ENCODE results near the gene HEG1.

HEG1 gene

GRCh38 chr3:124952282-124952855 lies 103.4 kb downstream of the HEG1 start:
- DNase-seq (ENCODE audit: low read depth, low spot score) = no peak

DNA sequence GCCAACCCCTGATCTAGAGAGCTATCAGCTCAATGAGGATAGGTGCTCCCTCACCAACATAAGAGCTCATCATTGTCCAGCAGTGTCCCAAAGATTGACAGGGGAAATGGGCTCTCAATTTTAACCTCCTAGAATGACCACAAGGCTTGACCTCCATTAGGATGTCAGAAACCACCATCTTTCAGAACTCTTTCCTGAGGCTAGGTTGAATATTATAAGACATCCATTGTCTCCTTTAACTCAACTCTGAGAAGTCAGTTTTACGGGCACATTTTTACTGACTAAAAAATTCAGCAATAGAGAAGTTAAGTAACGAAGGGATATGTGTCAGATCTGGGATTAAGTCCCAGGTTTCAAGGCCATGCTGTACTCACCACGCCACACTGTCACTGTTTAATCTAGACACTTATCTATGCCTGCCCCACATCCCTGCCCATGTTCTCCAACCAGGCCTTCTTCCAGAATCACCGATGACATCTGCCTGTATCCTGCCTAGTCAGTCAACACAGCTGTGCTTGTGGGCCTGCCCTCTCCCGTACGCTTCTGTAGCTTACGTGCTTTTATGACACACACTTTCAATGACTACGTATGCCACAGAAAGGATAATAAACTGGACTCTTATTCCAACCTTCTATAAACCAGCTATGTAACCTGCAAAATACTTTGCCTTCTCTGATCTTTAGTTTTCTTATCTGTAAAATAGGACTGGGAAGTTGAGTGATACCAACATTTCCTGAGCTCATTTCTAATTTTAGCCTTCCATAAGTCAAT lies 104.1 kb downstream of the HEG1 start:
- no peak for DNase-seq (ENCODE audit: low read depth, low spot score)

GRCh38 chr3:124950026-124950425 lies 105.8 kb downstream of the HEG1 start:
- no peak for DNase-seq (ENCODE audit: low read depth, low spot score)

- DNase-seq (ENCODE audit: low read depth, low spot score) = no peak
These were observed 113.2 kb downstream of the HEG1 start for GRCh38 chr3:124942613-124943012.

GRCh38 chr3:124941771-124942170 lies 114.0 kb downstream of the HEG1 start:
- DNase-seq (ENCODE audit: low read depth, low spot score) = no peak

DNA sequence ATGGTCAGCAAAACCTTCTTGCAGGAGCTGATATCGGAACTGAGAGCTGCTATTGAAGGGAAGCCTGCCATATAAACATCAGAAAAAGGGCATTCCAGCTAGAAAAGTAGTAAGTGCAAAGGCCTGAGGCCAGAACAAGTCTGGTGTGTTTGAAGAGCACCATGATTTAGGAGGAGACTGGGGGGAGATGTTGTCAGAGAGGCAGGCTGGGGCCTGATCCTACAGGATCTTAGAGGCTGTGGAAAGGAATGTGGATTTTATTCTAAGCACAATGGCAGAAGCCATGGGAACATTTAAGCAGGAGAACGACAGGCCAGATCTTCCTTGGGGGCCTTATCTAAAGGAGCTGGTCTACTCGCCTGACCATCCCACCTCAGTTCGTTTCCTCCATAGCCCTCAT lies 116.1 kb downstream of the HEG1 start:
- DNase-seq (ENCODE audit: low read depth, low spot score) = no peak

- DNase-seq (ENCODE audit: low read depth, low spot score) = no peak
These were observed 116.9 kb downstream of the HEG1 start for GRCh38 chr3:124938896-124939295.

DNA sequence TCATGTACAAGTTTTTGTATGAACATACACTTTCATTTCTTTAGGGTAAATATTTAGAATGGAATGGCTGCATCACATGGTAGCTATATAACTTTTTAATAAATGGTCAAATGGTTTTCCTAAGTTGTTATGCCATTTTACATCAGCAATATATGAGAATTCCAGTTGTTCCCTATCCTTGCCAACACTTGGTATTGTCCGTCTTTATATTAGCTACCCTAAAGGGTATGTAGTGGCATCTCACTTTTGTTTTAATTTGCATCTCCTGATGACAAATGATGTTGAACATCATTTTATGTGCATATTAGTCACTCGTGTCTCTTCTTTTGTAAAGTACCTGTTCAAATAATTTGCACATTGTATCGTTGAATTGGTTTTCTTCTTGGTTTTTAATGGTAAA lies 118.7 kb downstream of the HEG1 start:
- no peak for DNase-seq (ENCODE audit: low read depth, low spot score)

DNA sequence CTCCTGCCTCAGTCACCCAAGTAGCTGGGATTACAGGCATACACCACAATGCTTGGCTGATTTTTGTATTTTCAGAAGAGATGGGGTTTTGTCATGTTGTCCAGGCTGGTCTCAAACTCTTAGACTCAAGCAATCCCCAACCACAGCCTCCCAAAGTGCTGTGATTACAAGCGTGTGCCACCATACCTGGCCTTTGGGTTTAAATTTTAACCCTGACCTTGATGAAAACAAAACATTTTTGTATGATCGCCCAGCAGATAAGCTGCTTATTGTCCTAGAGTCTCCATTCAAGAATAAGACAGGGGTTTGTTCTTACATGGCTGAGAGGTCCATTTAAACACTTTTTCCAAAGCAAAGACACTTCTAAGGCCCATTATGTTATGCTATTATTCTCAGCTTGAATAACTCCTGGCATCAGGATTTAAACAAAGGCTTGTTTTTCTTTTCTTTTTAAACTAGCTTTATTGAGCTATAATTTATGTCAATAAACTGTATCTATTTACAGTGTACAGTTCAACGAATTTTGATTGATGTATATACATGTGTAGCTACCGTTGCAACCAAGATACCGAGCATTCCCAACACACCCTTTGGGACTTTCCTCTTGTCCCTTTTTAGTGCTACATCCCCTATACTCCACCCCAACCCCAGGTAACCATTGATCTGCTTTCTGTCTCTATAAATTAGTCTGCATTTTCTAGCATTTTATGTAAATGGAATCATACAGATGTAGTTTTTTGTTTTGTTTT lies 119.8 kb downstream of the HEG1 start:
- DNase-seq (ENCODE audit: low read depth, low spot score) = no peak

DNA sequence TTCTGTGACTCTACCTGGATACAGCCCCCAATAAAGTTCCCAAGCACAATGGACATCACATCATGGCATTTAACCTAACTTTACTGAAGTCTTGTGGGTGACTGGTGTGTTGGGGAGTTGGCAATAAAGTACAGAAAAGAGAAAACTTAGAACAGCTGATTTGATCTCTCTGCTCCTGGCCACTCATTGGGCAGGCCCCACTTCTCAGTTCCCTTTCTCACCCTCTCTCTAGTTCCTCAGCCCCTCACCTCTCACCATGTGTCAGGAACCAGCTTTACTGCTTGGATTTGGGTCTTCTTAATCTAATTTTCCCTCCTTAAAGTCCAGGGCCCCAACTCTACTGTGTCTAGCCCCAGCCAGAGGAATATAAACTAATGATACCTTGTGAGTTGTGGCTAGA lies 120.5 kb downstream of the HEG1 start:
- no peak for DNase-seq (ENCODE audit: low read depth, low spot score)

DNA sequence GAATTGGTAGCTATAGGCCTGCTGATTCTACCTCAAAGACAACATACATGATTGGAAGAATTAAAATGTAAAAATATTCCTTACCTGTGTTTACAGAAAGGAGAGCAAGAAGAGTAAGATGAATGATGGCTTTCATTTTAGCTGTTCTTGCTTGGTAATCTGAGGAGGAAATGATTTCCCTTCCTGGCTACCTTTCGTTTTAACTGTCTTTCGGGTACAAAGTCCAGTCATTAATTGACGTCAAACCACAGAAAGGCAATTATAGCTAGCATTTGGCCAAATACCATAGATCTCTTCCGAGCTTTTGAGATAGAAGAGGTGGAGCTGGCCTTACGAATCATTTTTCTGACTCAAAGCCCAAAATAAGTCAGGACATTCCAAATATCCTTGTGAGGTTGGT lies 121.2 kb downstream of the HEG1 start, which contains the start of gene MUC13:
MUC13 (minus strand) TSS at position 175 of the 400 bp plus-strand sequence; CDS start at position 136, 39 bp downstream.
- no peak for DNase-seq (ENCODE audit: low read depth, low spot score)

DNA sequence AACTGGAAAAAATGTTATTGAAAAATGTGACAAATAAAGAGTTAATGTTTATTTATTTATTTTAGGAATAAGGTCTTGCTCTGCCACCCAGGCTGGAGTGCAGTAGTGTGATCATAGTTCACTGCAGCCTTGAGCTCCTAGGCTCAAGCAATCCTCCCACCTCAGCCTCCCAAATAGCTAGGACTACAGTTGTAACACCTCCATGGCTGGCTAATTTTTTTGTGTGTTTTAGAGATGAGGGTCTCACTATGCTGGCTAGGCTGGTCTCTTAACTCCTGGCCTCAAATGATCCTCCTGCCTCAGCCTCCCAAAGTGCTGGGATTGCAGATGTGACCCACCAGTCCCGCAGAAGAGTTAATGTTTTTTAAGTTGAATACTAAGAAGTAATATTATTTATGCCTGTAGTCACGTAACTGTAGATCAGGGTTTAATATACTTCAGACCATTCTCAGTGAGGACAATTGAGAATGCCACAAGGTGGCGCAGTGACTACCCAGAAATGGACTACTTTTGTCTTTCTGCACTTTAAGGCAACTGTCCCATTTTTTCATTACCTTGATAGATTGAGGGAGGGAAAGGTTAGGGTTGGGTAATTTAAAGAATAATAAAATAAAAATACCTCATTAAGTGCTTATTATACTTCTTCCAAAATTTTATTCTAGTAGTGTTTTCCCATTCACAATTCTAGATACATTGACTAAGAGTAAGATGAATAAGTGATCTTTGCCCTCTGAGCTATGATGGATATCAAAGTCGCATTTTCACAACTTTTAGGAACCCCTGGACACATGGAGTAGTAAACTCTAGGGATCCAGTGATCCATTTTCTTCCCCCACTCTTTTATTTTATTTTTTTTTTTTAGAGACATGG lies 127.2 kb downstream of the HEG1 start:
- DNase-seq (ENCODE audit: low read depth, low spot score) = peak; percentile 20

DNA sequence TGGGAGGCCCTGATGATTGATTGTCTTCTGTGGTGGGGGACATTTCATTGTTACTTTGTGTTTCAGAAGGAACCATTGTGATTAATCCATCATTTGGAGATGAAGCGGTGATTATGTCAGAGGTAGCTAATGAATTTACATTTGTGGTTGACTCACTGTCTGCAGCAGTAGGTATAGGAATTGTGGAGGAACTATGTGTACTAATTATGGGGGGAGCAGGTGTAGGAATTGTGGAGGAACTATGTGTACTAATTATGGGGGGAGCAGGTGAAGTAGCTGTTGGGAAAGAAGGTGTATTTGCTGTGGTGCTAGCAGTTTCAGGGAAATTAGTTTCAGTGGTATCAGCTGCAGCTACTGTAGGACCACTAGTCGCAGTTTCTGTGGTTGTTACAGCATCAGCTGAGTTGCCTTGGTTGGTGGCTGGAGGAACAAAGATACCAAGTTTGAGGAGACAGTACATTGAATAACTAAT lies 128.2 kb downstream of the HEG1 start:
- no peak for DNase-seq (ENCODE audit: low read depth, low spot score)

- no peak for DNase-seq (ENCODE audit: low read depth, low spot score)
These were observed 129.2 kb downstream of the HEG1 start for GRCh38 chr3:124926426-124927101.

DNA sequence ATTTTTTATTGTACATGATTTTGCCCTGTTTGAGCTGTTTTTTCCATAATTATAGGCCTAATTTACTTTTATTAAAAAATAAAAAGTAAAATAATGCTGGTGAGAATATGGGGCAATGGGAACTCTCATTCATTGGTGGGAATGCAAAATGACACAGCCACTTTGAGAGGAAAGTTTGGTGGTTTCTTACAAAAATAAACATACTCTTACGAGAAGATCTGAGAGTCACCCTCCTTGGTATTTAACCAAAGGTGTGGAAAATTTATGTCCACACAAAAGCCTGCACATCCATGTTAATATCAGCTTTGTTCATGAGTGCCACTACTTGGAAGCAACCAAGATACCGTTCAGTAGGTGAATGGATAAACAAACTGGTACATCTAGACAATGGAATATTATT lies 131.1 kb downstream of the HEG1 start:
- no peak for DNase-seq (ENCODE audit: low read depth, low spot score)

DNA sequence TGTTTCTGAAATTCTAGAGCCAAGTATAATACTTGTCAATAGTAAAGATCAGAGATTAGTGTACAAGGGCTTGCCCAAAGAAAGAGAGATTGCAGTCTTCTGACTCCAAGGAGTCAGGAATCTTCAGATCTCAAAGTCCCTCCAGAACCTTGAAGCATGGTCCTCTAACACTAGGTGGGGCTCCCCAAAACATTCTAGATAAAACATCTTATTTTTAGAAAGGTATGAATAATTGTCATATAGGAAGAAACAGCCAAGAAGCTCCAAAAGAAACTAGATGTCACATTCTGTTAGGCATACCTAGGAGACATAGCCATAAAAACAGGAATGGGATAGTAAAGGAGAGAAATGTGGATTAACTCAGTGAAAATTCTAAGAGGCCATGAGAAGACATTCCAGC lies 132.0 kb downstream of the HEG1 start:
- DNase-seq (ENCODE audit: low read depth, low spot score) = no peak

GRCh38 chr3:124920718-124921117 lies 135.1 kb downstream of the HEG1 start:
- DNase-seq (ENCODE audit: low read depth, low spot score) = no peak

- no peak for DNase-seq (ENCODE audit: low read depth, low spot score)
These were observed 136.0 kb downstream of the HEG1 start for GRCh38 chr3:124919756-124920155.

DNA sequence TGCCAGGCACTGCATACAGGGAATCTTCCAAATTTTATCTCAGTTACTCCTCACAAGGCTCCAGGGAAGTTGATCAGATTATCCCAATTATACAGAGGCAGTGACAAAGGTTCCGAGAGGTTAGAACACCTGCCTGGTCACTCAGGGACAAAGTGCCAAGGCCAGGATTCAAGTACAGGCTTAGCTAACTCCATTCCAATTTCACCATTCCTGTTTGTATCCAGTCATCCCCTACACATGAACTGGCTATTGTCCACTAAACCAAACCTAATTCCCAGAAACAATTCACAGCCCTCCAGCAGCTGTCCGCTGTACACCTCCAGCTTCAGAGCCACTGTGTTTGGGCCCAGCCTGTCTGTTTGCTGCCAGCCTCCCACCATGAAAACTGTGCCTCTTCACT lies 137.3 kb downstream of the HEG1 start:
- no peak for DNase-seq (ENCODE audit: low read depth, low spot score)

DNA sequence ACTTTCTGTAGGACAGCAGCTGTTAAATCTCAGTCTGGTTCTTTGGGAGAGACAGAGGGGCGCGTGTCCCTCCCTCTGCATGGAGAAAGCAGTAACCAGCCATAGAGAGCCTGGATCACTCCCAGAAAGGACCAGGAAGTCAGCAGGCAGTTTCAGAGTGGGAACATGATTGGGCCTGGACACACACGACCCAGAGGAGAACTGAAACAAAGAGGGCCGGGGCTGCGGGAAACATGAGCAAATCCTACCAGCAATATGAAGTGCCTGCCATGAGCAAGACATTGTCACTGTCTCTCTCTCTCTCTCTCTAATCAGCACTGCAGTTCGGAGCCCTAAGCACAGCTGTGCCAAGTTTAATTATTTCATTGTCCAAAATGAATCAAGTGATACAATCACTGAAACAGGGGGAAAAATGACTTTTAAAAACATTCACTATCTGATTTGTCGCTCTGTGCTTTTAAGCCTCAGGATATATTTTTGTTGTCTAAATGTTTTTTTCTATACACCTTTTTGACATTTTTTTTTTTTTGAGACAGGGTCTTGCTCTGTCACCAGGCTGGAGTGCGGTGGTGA lies 138.9 kb downstream of the HEG1 start:
- DNase-seq (ENCODE audit: low read depth, low spot score) = no peak
